Fibroblast of lung (primary cell): ENCODE measurements around the gene AP4B1.

Experiments
- CTCF ChIP-seq, 2 donors: IDR thresholded peaks in 1 of 2; conservative IDR thresholded peaks in 1 of 2; 1 replicate in 1 of 2; 2 replicates in 1 of 2; pipeline ENCODE4 v1.5.1; 2011 to 2012; ENCODE audit warnings: low read length in 2 of 2, control low read depth in 1 of 2, inconsistent platforms in 1 of 2, low read depth in 1 of 2, mild to moderate bottlenecking in 1 of 2
- EZH2 ChIP-seq: IDR thresholded peaks from 2 replicates; pipeline ENCODE4 v1.5.1; 2012; ENCODE audit warnings: low read length, control low read depth, mild to moderate bottlenecking; ENCODE audit errors: missing control alignments

DNA sequence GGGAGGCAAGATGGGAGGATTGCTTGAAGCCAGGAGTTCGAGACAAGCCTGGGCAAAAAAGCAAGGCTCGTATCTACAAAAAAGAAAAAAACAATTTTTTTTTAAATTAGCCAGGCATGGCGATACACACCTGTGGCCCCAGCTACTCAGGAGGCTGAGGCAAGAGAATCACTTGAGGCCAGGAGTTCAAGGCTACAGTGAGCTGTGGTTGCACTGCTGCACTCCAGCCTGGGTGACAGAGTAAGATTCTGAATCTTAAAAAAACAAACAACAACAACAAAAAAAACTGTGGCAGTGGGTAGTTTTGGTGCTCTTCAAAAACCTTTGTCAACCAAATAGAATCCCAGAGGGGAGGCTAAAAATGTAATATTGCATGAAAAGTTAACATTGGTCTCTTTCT lies 33.8 kb downstream of the AP4B1 start:
- TF ChIP-seq CTCF (conservative IDR thresholded peaks at IDR 0.05 in 1 of 2, IDR thresholded peaks at IDR 0.05 in 1 of 2; ENCODE audit: low read depth in 1 of 2, low read length in 2 of 2) (no peak), EZH2 (no peak)
